ENCODE results near the gene DRG2. TPM values are rescaled to one million over a fixed set of nuclear protein-coding genes. Genes with fewer than 3 reads are reported as not detected.
A peak's percentile ranks its signal among the peaks of the same experiment; 100 is the strongest.

DRG2 gene
- total and polyA plus RNA-seq, 2 of the 13 experiments (the other 11 are each of a cell fraction or from before 2014, with no cell fraction given): 20.1 to 26.6 TPM

DNA sequence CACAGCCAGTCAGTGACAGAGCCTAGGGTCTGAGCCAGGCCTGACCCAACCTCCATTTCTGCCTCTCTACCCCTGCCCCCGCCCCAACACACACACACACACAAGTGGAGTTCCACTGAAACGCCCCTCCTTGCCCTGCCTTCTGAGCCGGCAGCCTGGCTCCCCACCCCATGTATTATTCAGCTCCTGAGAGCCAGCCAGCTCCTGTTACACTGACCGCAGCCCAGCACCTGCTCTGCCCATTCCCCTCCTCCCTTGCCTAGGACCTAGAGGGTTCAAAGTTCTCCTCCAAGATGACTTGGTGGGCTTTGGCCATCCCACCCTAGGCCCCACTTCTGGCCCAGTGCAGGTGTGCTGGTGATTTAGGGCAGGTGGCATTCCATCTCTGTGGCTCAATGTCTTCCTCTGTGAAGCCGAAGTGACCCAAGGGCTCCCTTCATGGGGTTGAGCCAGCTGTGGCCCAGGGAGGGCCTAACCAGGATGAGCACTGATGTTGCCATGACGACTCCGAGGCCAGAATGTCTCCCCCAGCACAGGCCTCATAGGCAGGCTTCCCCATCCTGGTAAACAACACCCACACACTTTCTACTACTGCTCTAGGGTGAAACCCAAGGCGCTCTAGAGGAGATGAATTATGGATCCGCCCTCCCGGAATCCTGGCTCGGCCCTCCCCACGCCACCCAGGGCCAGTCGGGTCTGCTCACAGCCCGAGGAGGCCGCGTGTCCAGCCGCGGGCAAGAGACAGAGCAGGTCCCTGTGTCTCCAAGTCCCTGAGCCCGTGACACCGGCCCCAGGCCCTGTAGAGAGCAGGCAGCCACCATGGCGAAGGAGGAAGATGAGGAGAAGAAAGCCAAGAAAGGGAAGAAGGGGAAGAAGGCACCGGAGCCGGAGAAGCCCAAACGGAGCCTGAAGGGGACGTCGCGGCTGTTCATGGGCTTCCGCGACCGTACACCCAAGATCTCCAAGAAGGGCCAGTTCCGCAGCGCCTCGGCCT is 30.5 kb downstream of the DRG2 start:
- Histone ChIP-seq H3K4me1 (ENCODE audit: insufficient read depth, low read length) (peaks cover 52% of the 10 kb centered on the region), H3K36me3 (replicated peaks in 1 of 2; ENCODE audit: control insufficient read depth in 1 of 2, insufficient read depth in 2 of 2, low read length in 2 of 2) (no peaks in the 10 kb centered on the region), H3K4me2 (ENCODE audit: low read depth, low read length) (peak overlapping the region; percentile 68), H3K79me2 (ENCODE audit: insufficient read depth, low read length) (no peaks in the 10 kb centered on the region), H3K27me3 (ENCODE audit: control insufficient read depth in 1 of 2, insufficient read depth in 2 of 2, low read length in 2 of 2) (peaks cover 0 to under 1% of the 10 kb centered on the region in 2 experiments; a peak in 1 of 5 replicates), H4K20me1 (ENCODE audit: insufficient read depth, low read length) (no peaks in the 10 kb centered on the region), H3K27ac (ENCODE audit: extremely low read length, insufficient read depth, low read length) (no peak overlapping the region), H3K9me3 (ENCODE audit: low read length) (peaks cover 7% of the 10 kb centered on the region), H2AFZ (ENCODE audit: low read length) (no peak overlapping the region), H3K9ac (ENCODE audit: insufficient read depth, low read depth, low read length) (0 out of 2 replicates have a peak overlapping the region, but pooled peaks have one; percentile 21), H3K4me3 (replicated peaks in 1 of 3; ENCODE audit: insufficient read depth in 1 of 3, low read depth in 2 of 3, low read length in 3 of 3) (peak overlapping the region in 1 of 3 experiments; percentile 36; a peak in 2 of 6 replicates)
- no peak for DNase-seq (ENCODE audit: low spot score)
- intact Hi-C loops (cut with micrococcal nuclease; ENCODE audit: unreplicated experiment): no loop called here
- POLR2A ChIA-PET: interaction anchor here (1.0 kb wide), 1 partner anchor 65 kb away, joined by 3 read pairs; the partner anchor contains the start of gene ALKBH5
- FAIRE-seq: no peak
- WGBS (ENCODE audit: low lambda C conversion rate): 83% methylated on average over 27 of the region's 33 CpGs
- BruUV-seq (replicated peaks): no TSS peak
- peak; percentile 11; the same call in 2 of the 3 replicates for ATAC-seq
- CTCF ChIA-PET (ENCODE audit: low intra/inter-chr PET ratio, low total read pairs): no interaction called here
- in situ Hi-C loops (cut with HindIII; ENCODE audit: extremely low pct_ligation_motif_present, low pct_unique_long_range_greater_than_20kb): loop anchor here (25.0 kb wide), 1 partner anchor 106 kb away; no protein-coding TSS in a partner anchor
- TF ChIP-seq ZMYM3 (CRISPR knock-in tag; IDR thresholded peaks at IDR 0.05) (0 out of 2 replicates have a peak, but pooled peaks have one; percentile 32), RFX1 (IDR thresholded peaks at IDR 0.05) (peak; percentile 24; the same call in 1 of the 2 replicates), ZNF660 (CRISPR knock-in tag; IDR thresholded peaks at IDR 0.05; ENCODE audit: borderline replicate concordance, low read depth) (no peak)

DNA sequence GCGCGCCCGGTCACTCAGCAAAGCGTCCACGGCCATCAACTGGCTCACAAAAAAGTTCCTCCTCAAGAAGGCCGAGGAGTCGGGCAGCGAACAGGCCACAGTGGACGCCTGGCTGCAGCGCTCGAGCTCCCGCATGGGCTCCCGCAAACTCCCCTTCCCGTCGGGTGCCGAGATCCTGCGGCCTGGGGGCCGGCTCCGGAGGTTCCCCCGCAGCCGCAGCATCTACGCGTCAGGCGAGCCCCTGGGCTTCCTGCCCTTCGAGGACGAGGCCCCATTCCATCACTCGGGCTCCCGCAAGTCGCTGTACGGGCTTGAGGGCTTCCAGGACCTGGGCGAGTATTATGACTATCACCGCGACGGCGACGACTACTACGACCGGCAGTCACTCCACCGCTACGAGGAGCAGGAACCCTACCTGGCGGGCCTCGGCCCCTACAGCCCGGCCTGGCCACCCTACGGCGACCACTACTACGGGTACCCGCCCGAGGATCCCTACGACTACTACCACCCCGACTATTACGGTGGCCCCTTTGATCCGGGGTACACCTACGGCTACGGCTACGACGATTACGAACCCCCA is 31.5 kb downstream of the DRG2 start:
- H2AFZ ChIP-seq (ENCODE audit: low read length): no peak overlapping the region
- ATAC-seq (no peak), FAIRE-seq (no peak), DNase-seq (ENCODE audit: low spot score) (no peak)
- 92% methylated on average over 23 of the region's 57 CpGs for WGBS (ENCODE audit: low lambda C conversion rate)
- POLR2A ChIA-PET: no interaction called here
- peaks cover 43% of the 10 kb centered on the region for H3K4me1 ChIP-seq (ENCODE audit: insufficient read depth, low read length)
- peaks cover 0 to 3% of the 10 kb centered on the region in 2 experiments; a peak in 1 of 5 replicates for H3K27me3 ChIP-seq (ENCODE audit: control insufficient read depth in 1 of 2, insufficient read depth in 2 of 2, low read length in 2 of 2)
- intact Hi-C loops (cut with micrococcal nuclease; ENCODE audit: unreplicated experiment): no loop called here
- in situ Hi-C loops (cut with HindIII; ENCODE audit: extremely low pct_ligation_motif_present, low pct_unique_long_range_greater_than_20kb): loop anchor here (25.0 kb wide), 1 partner anchor 107 kb away; no protein-coding TSS in a partner anchor
- no peak overlapping the region for H3K9ac ChIP-seq (ENCODE audit: insufficient read depth, low read depth, low read length)
- CTCF ChIA-PET (ENCODE audit: low intra/inter-chr PET ratio, low total read pairs): no interaction called here
- H3K4me2 ChIP-seq (ENCODE audit: low read depth, low read length): no peak overlapping the region
- no peak overlapping the region for H3K4me3 ChIP-seq (replicated peaks in 1 of 3; ENCODE audit: insufficient read depth in 1 of 3, low read depth in 2 of 3, low read length in 3 of 3)
- H3K36me3 ChIP-seq (replicated peaks in 1 of 2; ENCODE audit: control insufficient read depth in 1 of 2, insufficient read depth in 2 of 2, low read length in 2 of 2): no peaks in the 10 kb centered on the region
- H3K27ac ChIP-seq (ENCODE audit: extremely low read length, insufficient read depth, low read length): no peak overlapping the region
- BruUV-seq (replicated peaks): no TSS peak
- H4K20me1 ChIP-seq (ENCODE audit: insufficient read depth, low read length): no peaks in the 10 kb centered on the region
- H3K79me2 ChIP-seq (ENCODE audit: insufficient read depth, low read length): no peaks in the 10 kb centered on the region
- peaks cover 7% of the 10 kb centered on the region for H3K9me3 ChIP-seq (ENCODE audit: low read length)
- TF ChIP-seq MBD4 (IDR thresholded peaks at IDR 0.05; ENCODE audit: borderline replicate concordance, low read length) (no peak), ZNF10 (CRISPR knock-in tag; IDR thresholded peaks at IDR 0.05; ENCODE audit: borderline replicate concordance, low read depth) (no peak), RFX1 (IDR thresholded peaks at IDR 0.05) (no peak), RNF2 (conservative IDR thresholded peaks at IDR 0.05; ENCODE audit: low read depth) (no peak), NKX3-1 (CRISPR knock-in tag; IDR thresholded peaks at IDR 0.05) (no peak)
- TF ChIP-seq, protein P1, sequence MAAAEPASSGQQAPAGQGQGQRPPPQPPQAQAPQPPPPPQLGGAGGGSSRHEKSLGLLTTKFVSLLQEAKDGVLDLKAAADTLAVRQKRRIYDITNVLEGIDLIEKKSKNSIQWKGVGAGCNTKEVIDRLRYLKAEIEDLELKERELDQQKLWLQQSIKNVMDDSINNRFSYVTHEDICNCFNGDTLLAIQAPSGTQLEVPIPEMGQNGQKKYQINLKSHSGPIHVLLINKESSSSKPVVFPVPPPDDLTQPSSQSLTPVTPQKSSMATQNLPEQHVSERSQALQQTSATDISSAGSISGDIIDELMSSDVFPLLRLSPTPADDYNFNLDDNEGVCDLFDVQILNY (CRISPR knock-in tag; conservative IDR thresholded peaks at IDR 0.05): no peak

Data from HepG2 (cell line).